H1 (cell line): ENCODE results near the gene DES. TPM values are rescaled to one million over a fixed set of nuclear protein-coding genes. Genes with fewer than 3 reads are reported as not detected.

Experiments
- BRCA1 ChIP-seq: IDR thresholded peaks from 2 replicates; pipeline ENCODE4 v1.6.1; 2012; ENCODE audit warnings: low read depth, low read length, improper control_type of control experiment
- EP300 ChIP-seq, 2 experiments: IDR thresholded peaks; 1 replicate in 1 of 2; 2 replicates in 1 of 2; pipeline ENCODE4 v1.6.1; 2011 to 2012; ENCODE audit warnings: low read depth in 2 of 2, low read length in 2 of 2, mild to moderate bottlenecking in 2 of 2, borderline replicate concordance in 1 of 2, inconsistent platforms in 1 of 2, moderate library complexity in 1 of 2
- GTF2F1 ChIP-seq: IDR thresholded peaks from 2 replicates; pipeline ENCODE4 v1.6.1; 2012; ENCODE audit warnings: low read depth, low read length, improper control_type of control experiment, borderline replicate concordance
- MAFK ChIP-seq: IDR thresholded peaks from 2 replicates; pipeline ENCODE4 v1.6.1; 2012; ENCODE audit warnings: low read depth, mild to moderate bottlenecking, improper control_type of control experiment, low read length
- POLR2AphosphoS5 ChIP-seq: IDR thresholded peaks from 2 replicates; pipeline ENCODE4 v1.6.1; 2011; ENCODE audit warnings: low read depth, low read length
- RAD21 ChIP-seq, 2 experiments: IDR thresholded peaks in 1 of 2; conservative IDR thresholded peaks in 1 of 2; 2 replicates each; pipeline ENCODE4 v1.6.1; 2011; ENCODE audit warnings: low read depth in 2 of 2, low read length in 2 of 2, improper control_type of control experiment in 1 of 2, inconsistent platforms in 1 of 2, mild to moderate bottlenecking in 1 of 2, moderate library complexity in 1 of 2
- TCF12 ChIP-seq: IDR thresholded peaks from 2 replicates; pipeline ENCODE4 v1.6.1; 2011; ENCODE audit warnings: low read depth, mild to moderate bottlenecking, low read length
- polyA plus RNA-seq, 7 experiments: library from polyadenylated mRNA; depleted of rRNA in 3 of 7; stranded (reverse) in 5 of 7; unstranded in 2 of 7; fragments of >200 nt in 5 of 7; fragments of 200-250 nt in 2 of 7; gene quantifications; 1 replicate in 5 of 7; 2 replicates in 1 of 7; 4 replicates in 1 of 7; pipeline versions ENCODE4 v1.2.1 to v1.2.3, GENCODE V29; 2011 to 2013; ENCODE audit warnings: missing spikeins in 2 of 7, mixed read lengths in 2 of 7
- total RNA-seq: library from RNA; stranded (reverse); fragmentation: NEBNext Ultra II Directional; extraction: Animal tissue kit (Norgen Biotek cat#: 25700); gene quantifications from 2 replicates; pipeline ENCODE4 v1.2.1, GENCODE V29; 2021
- TF ChIP-seq, protein P1 (sequence below): fragments of 300-600 bp; sonication (generic); IDR thresholded peaks from 2 replicates; pipeline ENCODE4 v1.7.1; 2012; ENCODE audit warnings: low read length, moderate library complexity, mild to moderate bottlenecking, inconsistent platforms; ENCODE audit not compliant: insufficient replicate concordance
- TF ChIP-seq, protein P2 (sequence below), 3 experiments: IDR thresholded peaks; 1 replicate in 2 of 3; 2 replicates in 1 of 3; pipeline versions ENCODE4 v1.5.1 to v1.6.1; 2011; ENCODE audit warnings: low read length in 3 of 3, mild to moderate bottlenecking in 3 of 3, inconsistent platforms in 2 of 3, low read depth in 1 of 3, moderate library complexity in 1 of 3; ENCODE audit not compliant: insufficient read depth in 1 of 3; ENCODE audit errors: control extremely low read depth in 1 of 3

Gene DES
- total and polyA plus RNA-seq, 2 of the 8 experiments (the other 6 are each of a cell fraction or from before 2014, with no cell fraction given) = 1.8 to 4.3 TPM

DNA sequence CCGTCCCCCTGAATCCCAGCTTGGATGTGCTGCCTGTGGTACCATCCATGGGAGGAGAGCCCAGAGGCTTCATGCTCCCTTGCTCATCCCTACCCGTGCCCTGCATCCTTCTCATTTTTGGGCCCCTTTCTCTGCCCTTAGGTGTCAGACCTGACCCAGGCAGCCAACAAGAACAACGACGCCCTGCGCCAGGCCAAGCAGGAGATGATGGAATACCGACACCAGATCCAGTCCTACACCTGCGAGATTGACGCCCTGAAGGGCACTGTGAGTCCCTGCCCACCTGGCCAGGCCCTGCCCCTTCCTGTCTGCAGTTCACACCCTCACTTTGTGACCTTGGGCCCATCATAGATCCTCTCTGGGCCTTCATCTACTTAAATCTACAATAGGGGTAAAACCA is 2.5 kb downstream of the DES start (continued):
- TF ChIP-seq, protein P1, sequence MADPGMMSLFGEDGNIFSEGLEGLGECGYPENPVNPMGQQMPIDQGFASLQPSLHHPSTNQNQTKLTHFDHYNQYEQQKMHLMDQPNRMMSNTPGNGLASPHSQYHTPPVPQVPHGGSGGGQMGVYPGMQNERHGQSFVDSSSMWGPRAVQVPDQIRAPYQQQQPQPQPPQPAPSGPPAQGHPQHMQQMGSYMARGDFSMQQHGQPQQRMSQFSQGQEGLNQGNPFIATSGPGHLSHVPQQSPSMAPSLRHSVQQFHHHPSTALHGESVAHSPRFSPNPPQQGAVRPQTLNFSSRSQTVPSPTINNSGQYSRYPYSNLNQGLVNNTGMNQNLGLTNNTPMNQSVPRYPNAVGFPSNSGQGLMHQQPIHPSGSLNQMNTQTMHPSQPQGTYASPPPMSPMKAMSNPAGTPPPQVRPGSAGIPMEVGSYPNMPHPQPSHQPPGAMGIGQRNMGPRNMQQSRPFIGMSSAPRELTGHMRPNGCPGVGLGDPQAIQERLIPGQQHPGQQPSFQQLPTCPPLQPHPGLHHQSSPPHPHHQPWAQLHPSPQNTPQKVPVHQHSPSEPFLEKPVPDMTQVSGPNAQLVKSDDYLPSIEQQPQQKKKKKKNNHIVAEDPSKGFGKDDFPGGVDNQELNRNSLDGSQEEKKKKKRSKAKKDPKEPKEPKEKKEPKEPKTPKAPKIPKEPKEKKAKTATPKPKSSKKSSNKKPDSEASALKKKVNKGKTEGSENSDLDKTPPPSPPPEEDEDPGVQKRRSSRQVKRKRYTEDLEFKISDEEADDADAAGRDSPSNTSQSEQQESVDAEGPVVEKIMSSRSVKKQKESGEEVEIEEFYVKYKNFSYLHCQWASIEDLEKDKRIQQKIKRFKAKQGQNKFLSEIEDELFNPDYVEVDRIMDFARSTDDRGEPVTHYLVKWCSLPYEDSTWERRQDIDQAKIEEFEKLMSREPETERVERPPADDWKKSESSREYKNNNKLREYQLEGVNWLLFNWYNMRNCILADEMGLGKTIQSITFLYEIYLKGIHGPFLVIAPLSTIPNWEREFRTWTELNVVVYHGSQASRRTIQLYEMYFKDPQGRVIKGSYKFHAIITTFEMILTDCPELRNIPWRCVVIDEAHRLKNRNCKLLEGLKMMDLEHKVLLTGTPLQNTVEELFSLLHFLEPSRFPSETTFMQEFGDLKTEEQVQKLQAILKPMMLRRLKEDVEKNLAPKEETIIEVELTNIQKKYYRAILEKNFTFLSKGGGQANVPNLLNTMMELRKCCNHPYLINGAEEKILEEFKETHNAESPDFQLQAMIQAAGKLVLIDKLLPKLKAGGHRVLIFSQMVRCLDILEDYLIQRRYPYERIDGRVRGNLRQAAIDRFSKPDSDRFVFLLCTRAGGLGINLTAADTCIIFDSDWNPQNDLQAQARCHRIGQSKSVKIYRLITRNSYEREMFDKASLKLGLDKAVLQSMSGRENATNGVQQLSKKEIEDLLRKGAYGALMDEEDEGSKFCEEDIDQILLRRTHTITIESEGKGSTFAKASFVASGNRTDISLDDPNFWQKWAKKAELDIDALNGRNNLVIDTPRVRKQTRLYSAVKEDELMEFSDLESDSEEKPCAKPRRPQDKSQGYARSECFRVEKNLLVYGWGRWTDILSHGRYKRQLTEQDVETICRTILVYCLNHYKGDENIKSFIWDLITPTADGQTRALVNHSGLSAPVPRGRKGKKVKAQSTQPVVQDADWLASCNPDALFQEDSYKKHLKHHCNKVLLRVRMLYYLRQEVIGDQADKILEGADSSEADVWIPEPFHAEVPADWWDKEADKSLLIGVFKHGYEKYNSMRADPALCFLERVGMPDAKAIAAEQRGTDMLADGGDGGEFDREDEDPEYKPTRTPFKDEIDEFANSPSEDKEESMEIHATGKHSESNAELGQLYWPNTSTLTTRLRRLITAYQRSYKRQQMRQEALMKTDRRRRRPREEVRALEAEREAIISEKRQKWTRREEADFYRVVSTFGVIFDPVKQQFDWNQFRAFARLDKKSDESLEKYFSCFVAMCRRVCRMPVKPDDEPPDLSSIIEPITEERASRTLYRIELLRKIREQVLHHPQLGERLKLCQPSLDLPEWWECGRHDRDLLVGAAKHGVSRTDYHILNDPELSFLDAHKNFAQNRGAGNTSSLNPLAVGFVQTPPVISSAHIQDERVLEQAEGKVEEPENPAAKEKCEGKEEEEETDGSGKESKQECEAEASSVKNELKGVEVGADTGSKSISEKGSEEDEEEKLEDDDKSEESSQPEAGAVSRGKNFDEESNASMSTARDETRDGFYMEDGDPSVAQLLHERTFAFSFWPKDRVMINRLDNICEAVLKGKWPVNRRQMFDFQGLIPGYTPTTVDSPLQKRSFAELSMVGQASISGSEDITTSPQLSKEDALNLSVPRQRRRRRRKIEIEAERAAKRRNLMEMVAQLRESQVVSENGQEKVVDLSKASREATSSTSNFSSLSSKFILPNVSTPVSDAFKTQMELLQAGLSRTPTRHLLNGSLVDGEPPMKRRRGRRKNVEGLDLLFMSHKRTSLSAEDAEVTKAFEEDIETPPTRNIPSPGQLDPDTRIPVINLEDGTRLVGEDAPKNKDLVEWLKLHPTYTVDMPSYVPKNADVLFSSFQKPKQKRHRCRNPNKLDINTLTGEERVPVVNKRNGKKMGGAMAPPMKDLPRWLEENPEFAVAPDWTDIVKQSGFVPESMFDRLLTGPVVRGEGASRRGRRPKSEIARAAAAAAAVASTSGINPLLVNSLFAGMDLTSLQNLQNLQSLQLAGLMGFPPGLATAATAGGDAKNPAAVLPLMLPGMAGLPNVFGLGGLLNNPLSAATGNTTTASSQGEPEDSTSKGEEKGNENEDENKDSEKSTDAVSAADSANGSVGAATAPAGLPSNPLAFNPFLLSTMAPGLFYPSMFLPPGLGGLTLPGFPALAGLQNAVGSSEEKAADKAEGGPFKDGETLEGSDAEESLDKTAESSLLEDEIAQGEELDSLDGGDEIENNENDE = no peak
- no peak for TF ChIP-seq GTF2F1
- no peak for TF ChIP-seq BRCA1
- TF ChIP-seq POLR2AphosphoS5 = no peak
- TF ChIP-seq TCF12 = no peak
- no peak for TF ChIP-seq RAD21 (IDR thresholded peaks at IDR 0.05 in 1 of 2, conservative IDR thresholded peaks at IDR 0.05 in 1 of 2; ENCODE audit: low read depth in 2 of 2, low read length in 2 of 2)
- TF ChIP-seq, protein P2, sequence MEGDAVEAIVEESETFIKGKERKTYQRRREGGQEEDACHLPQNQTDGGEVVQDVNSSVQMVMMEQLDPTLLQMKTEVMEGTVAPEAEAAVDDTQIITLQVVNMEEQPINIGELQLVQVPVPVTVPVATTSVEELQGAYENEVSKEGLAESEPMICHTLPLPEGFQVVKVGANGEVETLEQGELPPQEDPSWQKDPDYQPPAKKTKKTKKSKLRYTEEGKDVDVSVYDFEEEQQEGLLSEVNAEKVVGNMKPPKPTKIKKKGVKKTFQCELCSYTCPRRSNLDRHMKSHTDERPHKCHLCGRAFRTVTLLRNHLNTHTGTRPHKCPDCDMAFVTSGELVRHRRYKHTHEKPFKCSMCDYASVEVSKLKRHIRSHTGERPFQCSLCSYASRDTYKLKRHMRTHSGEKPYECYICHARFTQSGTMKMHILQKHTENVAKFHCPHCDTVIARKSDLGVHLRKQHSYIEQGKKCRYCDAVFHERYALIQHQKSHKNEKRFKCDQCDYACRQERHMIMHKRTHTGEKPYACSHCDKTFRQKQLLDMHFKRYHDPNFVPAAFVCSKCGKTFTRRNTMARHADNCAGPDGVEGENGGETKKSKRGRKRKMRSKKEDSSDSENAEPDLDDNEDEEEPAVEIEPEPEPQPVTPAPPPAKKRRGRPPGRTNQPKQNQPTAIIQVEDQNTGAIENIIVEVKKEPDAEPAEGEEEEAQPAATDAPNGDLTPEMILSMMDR (IDR thresholded peaks at IDR 0.05; ENCODE audit: control extremely low read depth in 1 of 3, insufficient read depth in 1 of 3, low read depth in 1 of 3, low read length in 3 of 3) = no peak
- no peak for TF ChIP-seq EP300 (IDR thresholded peaks at IDR 0.05; ENCODE audit: borderline replicate concordance in 1 of 2, low read depth in 2 of 2, low read length in 2 of 2)
- TF ChIP-seq MAFK = no peak
